C4-2B (cell line): Measurements from ENCODE around the gene NPC1L1.

Experiments
- CTCF ChIP-seq: fragments of 450-650 bp; conservative IDR thresholded peaks from 2 replicates; pipeline ENCODE4 v1.5.1; 2017; ENCODE audit warnings: mild to moderate bottlenecking
- ZFX ChIP-seq: fragments of 450-650 bp; IDR thresholded peaks from 2 replicates; pipeline ENCODE4 v1.6.1; 2017

DNA sequence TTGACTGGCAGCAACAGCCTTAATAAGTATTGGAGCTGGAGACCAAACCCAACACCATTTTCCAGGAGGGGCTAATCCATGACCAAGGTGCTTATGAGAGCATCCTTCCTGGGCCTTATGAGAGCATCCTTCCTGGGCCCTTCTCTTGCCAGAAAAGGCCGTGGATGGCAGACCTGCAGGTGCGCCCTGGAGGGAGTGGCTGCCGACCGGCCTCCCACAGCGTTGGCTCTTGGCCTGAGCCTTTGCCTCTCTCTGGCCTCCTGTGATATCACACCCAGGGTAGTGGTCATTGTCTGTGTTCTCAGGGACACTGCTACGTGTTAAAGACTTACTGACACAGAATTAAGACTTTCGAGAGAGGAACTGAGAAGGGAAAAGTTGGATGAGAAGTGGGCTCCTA is 28.4 kb downstream of the NPC1L1 start:
- TF ChIP-seq CTCF = no peak
- TF ChIP-seq ZFX = no peak
